Sigmoid colon (tissue), 7 donors: ENCODE results near the gene SH3TC1. TPM values are rescaled to one million over a fixed set of nuclear protein-coding genes. Genes with fewer than 3 reads are reported as not detected.

Experiments used
- DNase-seq: peaks from one replicate; pipeline ENCODE4 v3.0.0-alpha.2; 2019
- H3K27ac ChIP-seq, 4 donors: fragments of 200-600 bp; sonication (generic); one replicate each; pipeline ENCODE4 v1.5.1; 2016 to 2019; ENCODE audit warnings: mild to moderate bottlenecking in 1 of 4
- H3K27me3 ChIP-seq, 3 donors: fragments of 200-600 bp; sonication (generic); one replicate each; pipeline ENCODE4 v1.5.1; 2019; ENCODE audit warnings: mild to moderate bottlenecking in 1 of 3
- H3K36me3 ChIP-seq, 4 donors: fragments of 200-600 bp; sonication (generic); one replicate each; pipeline ENCODE4 v1.5.1; 2016 to 2019
- H3K4me1 ChIP-seq, 4 donors: fragments of 200-600 bp; sonication (generic); one replicate each; pipeline ENCODE4 v1.5.1; 2017 to 2019
- H3K4me3 ChIP-seq, 4 donors: fragments of 200-600 bp; sonication (generic); one replicate each; pipeline ENCODE4 v1.5.1; 2017 to 2019; ENCODE audit warnings: mild to moderate bottlenecking in 2 of 4, moderate library complexity in 1 of 4
- H3K9me3 ChIP-seq, 4 donors: fragments of 200-600 bp in 3 of 4; sonication (generic) in 3 of 4; one replicate each; pipeline versions ENCODE4 v1.5.1 to v1.6.1; 2013 to 2019
- CTCF ChIP-seq, 4 experiments: fragments of 450-650 bp in 3 of 4; fragments of 200-600 bp in 1 of 4; IDR thresholded peaks; one replicate each; pipeline ENCODE4 v1.5.1; 2016 to 2019; ENCODE audit warnings: antibody characterized with exemption in 4 of 4, mild to moderate bottlenecking in 3 of 4, moderate library complexity in 2 of 4
- EP300 ChIP-seq, 4 donors: sonication (generic); formaldehyde crosslinking; IDR thresholded peaks; one replicate each; pipeline ENCODE4 v1.6.1; 2017; ENCODE audit warnings: antibody characterized with exemption in 4 of 4
- POLR2A ChIP-seq, 2 donors: fragments of 450-650 bp; IDR thresholded peaks; one replicate each; pipeline ENCODE4 v1.6.1; 2016; ENCODE audit warnings: antibody characterized with exemption in 2 of 2, mild to moderate bottlenecking in 2 of 2, moderate library complexity in 2 of 2
- POLR2AphosphoS5 ChIP-seq, 4 donors: sonication (generic); formaldehyde crosslinking; IDR thresholded peaks; one replicate each; pipeline ENCODE4 v1.6.1; 2017; ENCODE audit warnings: antibody characterized with exemption in 4 of 4
- WGBS, 2 donors: extraction: QIAGEN DNeasy Blood & Tissue Kit; methylation state at CpG; one replicate each; pipeline ENCODE4 v1.1.7; 2013; 5-methylcytosine and 5-hydroxymethylcytosine counted together
- intact Hi-C: fragments of 100-400 bp; cut with DNase I; formaldehyde crosslinking; loops from one replicate; pipeline ENCODE4 v1.15.1; 2023
- polyA plus RNA-seq, 3 donors: library from polyadenylated mRNA; stranded (reverse); fragments of 200-250 nt; gene quantifications; one replicate each; pipeline ENCODE4 v1.2.3, GENCODE V29; 2013
- total RNA-seq, 4 donors: library from RNA; depleted of rRNA; stranded (reverse); fragments of >200 nt; gene quantifications; one replicate each; pipeline ENCODE4 v1.1.0, GENCODE V29; 2016
- donor health status: healthy with polysubstance abuse.
- donor health status: Bipolar disorder and iron deficiency.
- donor health status: healthy.

SH3TC1 gene
- total RNA-seq, result 10 to 100 TPM in 1 of 4 donors, 1 to 10 TPM in 3; 6.4 to 24.4 (median 8.3) TPM
- 10 to 100 TPM in 1 of 3 donors, 1 to 10 TPM in 2; 3.0 to 14.2 (median 3.7) TPM for polyA plus RNA-seq

GRCh38 chr4:8198906-8199593 is at the start of gene SH3TC1:
SH3TC1 (plus strand) TSS chr4:8199290; CDS start chr4:8205195, 5,905 bp downstream.
- H3K27ac ChIP-seq, result peak within 1 kb of the TSS; percentile 49 to 75 (median 70)
- 1 to 3% methylated on average over 32 of the region's 32 CpGs for WGBS, 2 donors
- H3K4me3 ChIP-seq, result peak within 1 kb of the TSS; percentile 9 to 47 (median 27)
- no peaks in the 10 kb centered on the region for H3K9me3 ChIP-seq
- H3K27me3 ChIP-seq, result no peaks in the 10 kb centered on the region
- peak; percentile 91 for DNase-seq
- H3K4me1 ChIP-seq, result peaks cover 0 to 19% (median 16%) of the 10 kb centered on the region in 4 donors
- intact Hi-C loops, result no loop called here
- TF ChIP-seq EP300 (IDR thresholded peaks at IDR 0.05) (peak in 1 of 4 donors; percentile 3), POLR2A (IDR thresholded peaks at IDR 0.05) (peak; percentile 24 to 53), CTCF (IDR thresholded peaks at IDR 0.05) (no peak), POLR2AphosphoS5 (IDR thresholded peaks at IDR 0.05) (peak; percentile 63 to 85 (median 72))
- H3K36me3 ChIP-seq, result no peaks in the 10 kb centered on the region

GRCh38 chr4:8149664-8150063 is 49.4 kb upstream of the SH3TC1 start:
- H3K9me3 ChIP-seq, result no peaks in the 10 kb centered on the region
- intact Hi-C loops, result loop anchor here (10.0 kb wide), 1 partner anchor 255 kb away; no protein-coding TSS in a partner anchor
- H3K4me1 ChIP-seq, result peaks cover 0 to 17% (median 16%) of the 10 kb centered on the region in 4 donors
- H3K4me3 ChIP-seq, result no peak overlapping the region
- no peak for DNase-seq
- 83 to 86% methylated on average over 7 of the region's 7 CpGs for WGBS, 2 donors
- no peaks in the 10 kb centered on the region for H3K36me3 ChIP-seq
- TF ChIP-seq CTCF (IDR thresholded peaks at IDR 0.05) (no peak), POLR2AphosphoS5 (IDR thresholded peaks at IDR 0.05) (no peak), EP300 (IDR thresholded peaks at IDR 0.05) (no peak), POLR2A (IDR thresholded peaks at IDR 0.05) (no peak)
- H3K27ac ChIP-seq, result no peak overlapping the region
- H3K27me3 ChIP-seq, result no peaks in the 10 kb centered on the region

DNA sequence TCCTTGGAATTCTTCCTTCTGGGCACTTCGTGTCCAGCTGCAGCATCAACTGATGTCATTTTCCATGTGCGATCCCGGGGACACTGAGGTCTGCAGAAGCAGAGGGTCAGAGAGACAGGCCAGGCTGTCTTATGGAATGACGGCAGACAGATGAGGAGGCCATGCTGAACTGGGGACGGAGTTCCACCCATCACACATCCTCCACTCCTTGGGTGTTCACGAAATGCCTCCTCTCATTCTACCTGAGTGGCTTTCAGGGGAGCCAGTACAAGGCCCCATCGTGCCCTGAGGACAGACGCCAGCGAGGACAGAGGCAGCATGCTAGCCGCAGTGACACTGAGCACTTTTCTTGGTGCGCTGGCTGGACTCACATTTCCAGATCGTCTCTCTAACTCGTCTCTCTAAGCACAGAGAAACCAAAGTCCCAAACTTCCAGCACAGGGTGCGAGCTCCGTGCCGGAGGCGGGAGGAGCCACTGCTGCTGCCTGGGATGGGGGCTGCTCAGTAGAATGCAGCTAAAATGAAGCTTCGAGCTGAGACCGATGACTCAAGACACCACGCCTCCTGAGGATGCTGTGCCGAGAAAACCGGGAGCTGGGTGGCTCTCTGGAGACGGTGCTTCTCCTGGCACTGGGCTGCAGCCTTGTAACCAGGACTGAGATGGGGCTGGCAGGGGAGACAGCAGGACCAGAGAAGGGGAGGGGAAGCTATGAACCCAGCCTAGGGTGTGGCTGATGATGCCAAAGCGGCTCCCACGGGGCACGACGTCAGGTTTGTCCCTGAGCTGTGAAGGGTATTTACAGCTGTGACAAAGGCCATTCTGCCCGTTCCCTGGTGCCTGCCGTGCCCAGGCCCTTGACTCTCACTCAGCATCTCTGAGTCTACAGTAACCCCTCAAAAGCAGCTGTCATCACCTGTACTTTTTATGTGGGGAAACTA is 48.7 kb upstream of the SH3TC1 start:
- Histone ChIP-seq H3K9me3 (no peaks in the 10 kb centered on the region), H3K36me3 (no peaks in the 10 kb centered on the region), H3K27me3 (no peaks in the 10 kb centered on the region), H3K4me3 (no peak overlapping the region), H3K27ac (no peak overlapping the region), H3K4me1 (peaks cover 0 to 9% (median 9%) of the 10 kb centered on the region in 4 donors)
- no peak for DNase-seq
- 73 to 78% methylated on average over 29 of the region's 29 CpGs for WGBS, 2 donors
- intact Hi-C loops, result loop anchor here (10.0 kb wide), 1 partner anchor 254 kb away; no protein-coding TSS in a partner anchor
- TF ChIP-seq POLR2AphosphoS5 (IDR thresholded peaks at IDR 0.05) (no peak), POLR2A (IDR thresholded peaks at IDR 0.05) (no peak), CTCF (IDR thresholded peaks at IDR 0.05) (no peak), EP300 (IDR thresholded peaks at IDR 0.05) (no peak)

DNA sequence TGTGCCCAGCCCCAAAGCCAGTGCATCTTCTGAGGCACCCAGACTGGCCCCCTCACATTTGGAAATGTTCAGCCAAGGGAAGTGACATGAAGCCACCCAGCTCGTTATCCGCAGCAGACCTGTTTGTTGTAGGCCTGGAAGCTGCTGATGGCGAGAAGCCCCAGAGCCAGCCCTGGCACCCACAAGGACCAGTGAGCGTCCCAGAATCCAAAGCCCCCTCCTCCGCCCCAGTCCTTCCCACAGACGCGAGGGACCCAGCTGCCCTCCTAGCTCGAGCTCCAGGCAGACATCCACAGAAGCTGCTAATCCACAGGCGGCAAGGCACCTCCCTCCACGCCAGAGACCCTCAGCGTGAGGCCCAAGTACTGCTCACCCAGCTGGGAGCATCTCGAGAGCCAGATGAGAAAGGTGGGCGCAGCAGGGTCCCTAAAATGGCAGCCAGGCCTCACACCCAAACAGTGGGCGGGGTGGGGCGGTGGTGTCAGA is 47.9 kb upstream of the SH3TC1 start:
- no peak for DNase-seq
- intact Hi-C loops, result loop anchor here (10.0 kb wide), 1 partner anchor 254 kb away; no protein-coding TSS in a partner anchor
- 91 to 94% methylated on average over 15 of the region's 15 CpGs for WGBS, 2 donors
- H3K36me3 ChIP-seq, result no peaks in the 10 kb centered on the region
- H3K27ac ChIP-seq, result no peak overlapping the region
- H3K27me3 ChIP-seq, result no peaks in the 10 kb centered on the region
- H3K4me1 ChIP-seq, result peaks cover 0 to 1% (median under 1%) of the 10 kb centered on the region in 4 donors
- no peaks in the 10 kb centered on the region for H3K9me3 ChIP-seq
- TF ChIP-seq CTCF (IDR thresholded peaks at IDR 0.05) (no peak), EP300 (IDR thresholded peaks at IDR 0.05) (no peak), POLR2A (IDR thresholded peaks at IDR 0.05) (no peak), POLR2AphosphoS5 (IDR thresholded peaks at IDR 0.05) (no peak)
- H3K4me3 ChIP-seq, result no peak overlapping the region
